GM20431 (cell line): ENCODE measurements around the gene HHATL.
"Not testable (repeated sequence)": the region's sequence is repeated elsewhere in the genome, so short reads cannot be mapped to it uniquely, and the experiment has no call there.

Experiments used
- in situ Hi-C: fragments of 300-500 bp; cut with MseI, MboI; formaldehyde crosslinking; loops from one replicate; pipeline ENCODE4 v1.15.0; 2020; ENCODE audit warnings: low sequenced_read_pairs; ENCODE audit not compliant: unreplicated experiment

The HHATL gene

DNA sequence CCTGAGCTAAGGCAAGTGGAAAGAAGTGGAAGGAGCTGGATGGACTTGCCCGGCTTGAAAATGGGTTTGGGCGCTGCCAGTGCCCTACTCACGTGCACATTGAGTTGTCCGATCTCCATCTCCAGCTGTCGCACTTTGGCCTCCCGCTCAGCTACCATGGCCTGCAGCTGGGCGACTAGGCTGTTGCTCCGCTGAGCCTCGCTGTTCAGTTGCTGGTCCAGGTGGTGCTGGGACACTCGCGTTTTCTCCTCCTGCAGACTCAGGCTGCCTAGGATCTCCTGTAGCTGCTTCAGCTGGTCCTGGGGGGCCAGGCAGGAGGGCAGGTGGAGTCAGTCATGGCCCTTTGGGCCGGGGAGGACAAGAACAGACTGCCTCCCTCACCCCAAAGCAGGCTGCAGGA is 33.0 kb upstream of the HHATL start:
- in situ Hi-C loops = no loop called here

- in situ Hi-C loops = no loop called here
Measured at GRCh38 chr3:42735019-42735418, 32.4 kb upstream of the HHATL start.

DNA sequence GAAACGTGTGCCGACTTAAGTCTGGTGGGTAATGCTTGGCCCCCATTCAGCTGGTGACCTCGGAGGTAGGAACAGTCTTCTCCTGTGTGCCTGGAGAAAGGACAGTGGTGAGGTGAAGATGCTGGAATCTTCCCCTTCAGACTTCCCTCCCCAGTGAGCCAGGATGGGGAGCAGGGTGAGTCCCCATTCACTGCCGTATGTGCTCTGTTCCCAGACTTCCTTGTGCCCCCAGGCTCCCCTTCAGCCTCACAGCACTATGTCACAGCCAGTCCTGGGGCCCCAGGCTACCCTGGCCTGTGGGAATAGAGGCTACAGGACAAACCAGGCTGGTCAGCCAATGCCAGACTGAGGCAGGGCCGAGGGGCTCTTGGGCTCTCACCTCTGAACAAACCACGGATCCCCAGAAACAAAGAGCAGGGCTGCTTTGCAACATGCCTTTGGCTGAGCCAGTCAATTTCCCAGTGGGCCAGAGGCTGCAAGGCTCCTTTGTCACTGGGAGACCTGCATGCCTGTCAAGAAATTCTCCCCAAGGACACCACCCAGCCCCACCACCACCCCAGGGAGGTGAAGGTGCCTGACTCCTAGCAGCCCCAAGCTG is 31.8 kb upstream of the HHATL start:
- in situ Hi-C loops = no loop called here

GRCh38 chr3:42733501-42734262 is 31.1 kb upstream of the HHATL start:
- in situ Hi-C loops = no loop called here

DNA sequence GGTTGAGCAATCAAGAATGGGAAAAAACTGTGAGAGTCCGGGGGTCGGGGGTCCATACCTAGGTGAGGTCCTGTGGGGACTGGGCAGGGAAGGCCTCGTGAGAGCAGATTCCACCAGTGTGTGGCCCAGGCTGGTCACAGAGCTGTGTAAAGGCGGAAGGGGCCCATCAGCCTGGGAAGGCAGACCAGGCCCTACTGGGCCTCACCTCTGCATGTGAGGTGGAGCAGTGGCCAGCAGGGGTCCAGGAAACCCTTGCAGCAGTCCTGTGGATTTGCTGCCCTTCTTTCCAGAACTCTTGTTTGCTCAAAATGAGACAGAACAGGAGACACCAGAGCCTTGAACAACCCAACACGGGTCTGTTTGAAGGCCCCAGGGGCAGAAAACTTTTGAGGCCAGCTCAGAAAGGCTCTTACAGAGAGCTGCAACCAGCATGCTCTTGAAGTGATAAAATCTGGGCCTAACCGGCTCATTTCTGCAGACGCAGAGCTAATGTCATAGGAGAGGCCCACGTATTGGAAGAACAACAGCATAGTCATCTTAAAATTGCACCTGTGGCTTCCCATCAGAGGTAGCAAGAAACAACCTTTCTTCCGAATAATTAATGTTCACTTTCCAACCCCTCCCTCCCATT is 30.3 kb upstream of the HHATL start:
- in situ Hi-C loops = no loop called here

- in situ Hi-C loops = no loop called here
Measured at GRCh38 chr3:42732196-42732828, 29.7 kb upstream of the HHATL start.

GRCh38 chr3:42731476-42732195 is 29.0 kb upstream of the HHATL start:
- in situ Hi-C loops = no loop called here

DNA sequence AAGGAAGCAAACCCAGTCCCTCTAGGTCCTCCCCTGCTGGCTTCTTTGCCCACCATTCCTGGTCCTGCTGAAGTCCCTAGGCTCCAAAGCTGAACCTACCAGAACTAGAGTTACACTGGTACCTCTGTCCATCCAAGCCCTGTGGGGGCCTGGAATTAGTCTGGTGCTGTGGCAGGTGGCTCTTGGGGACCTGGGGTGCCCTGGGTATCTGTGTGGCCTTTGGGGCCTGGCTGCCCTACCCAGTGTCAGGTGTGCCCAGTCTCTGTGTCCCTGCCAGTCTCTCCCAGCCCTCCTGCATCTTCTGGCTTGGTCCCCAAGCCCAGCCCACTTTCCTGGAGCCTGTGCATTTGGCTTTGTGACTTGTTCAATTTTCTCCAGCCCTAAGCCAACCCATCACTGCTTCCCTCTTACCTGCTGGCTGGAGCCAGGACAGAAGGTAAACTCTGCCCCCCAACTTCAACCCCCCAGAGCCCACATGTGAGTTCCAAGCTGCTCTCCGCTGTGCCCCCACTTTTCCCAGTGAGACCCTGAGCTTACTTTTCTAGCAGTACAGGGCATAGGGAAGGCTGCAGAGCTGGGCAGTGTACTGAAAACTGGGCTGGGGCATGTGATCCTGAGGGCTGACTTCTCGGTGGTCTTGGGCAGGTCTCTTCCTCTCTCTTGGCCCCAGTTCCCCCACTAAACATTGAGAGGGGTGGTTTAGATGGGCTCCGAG is 28.3 kb upstream of the HHATL start:
- in situ Hi-C loops = no loop called here

DNA sequence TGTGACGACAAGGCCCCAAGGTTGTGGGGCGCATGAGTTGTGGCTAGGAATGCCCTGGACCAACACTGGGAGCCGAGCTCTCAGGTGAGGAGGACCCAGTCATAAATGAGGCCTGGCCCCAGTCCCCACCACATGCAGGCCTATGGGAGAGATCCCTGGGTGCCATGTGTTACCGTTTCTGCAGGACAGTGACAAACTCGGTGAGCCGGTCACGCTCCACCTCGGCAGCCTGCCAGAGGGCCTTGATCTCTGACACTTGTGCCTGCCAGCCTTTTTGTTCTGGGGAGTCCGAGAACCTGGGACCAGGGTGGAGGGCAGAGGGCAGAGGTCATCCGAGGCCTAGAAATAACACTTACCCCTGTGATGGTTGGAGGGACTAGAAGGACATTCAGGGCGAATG is 27.7 kb upstream of the HHATL start:
- in situ Hi-C loops = no loop called here

- in situ Hi-C loops = no loop called here
Measured at GRCh38 chr3:42729404-42730145, 27.0 kb upstream of the HHATL start.

GRCh38 chr3:42728668-42729364 is 26.2 kb upstream of the HHATL start:
- in situ Hi-C loops = no loop called here

- in situ Hi-C loops = no loop called here
Measured at GRCh38 chr3:42728056-42728455, 25.5 kb upstream of the HHATL start.

GRCh38 chr3:42725454-42725853 is 22.9 kb upstream of the HHATL start:
- in situ Hi-C loops = no loop called here

DNA sequence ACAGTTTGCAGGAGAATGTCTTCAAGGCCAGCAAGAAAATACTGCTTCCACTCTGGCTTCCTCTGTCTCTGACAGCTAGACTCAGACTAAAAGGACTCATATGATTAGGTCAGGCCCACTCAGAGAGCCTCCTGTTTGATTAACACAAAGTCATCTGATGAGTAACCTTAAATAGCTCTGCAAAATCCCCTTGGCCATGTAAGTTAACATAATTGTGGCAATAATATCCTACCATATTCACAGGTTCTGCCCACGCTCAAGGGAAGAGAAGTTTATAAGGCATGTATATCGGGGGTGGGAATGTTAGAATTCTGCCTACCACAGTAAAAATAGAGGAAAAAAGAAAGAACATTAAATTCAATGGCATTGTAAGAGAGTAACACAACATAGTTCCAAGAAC is 20.6 kb upstream of the HHATL start:
- in situ Hi-C loops = no loop called here

DNA sequence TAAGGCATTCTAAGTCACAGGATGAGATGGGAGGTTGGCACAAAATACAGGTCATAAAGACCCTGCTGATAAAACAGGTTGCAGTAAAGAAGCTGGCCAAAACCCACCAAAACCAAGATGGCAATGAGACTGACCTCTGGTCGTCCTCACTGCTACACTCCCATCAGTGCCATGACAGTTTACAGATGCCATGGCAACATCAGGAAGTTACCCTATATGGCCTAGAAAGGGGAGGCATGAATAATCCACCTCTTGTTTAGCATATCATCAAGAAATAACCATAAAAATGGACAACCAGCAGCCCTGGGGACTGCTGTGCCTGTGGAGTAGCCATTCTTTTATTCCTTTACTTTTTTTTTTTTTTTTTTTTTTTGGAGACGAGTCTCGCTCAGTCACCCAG is 19.8 kb upstream of the HHATL start:
- in situ Hi-C loops = not testable (repeated sequence)

- in situ Hi-C loops = no loop called here
Measured at GRCh38 chr3:42721690-42722089, 19.1 kb upstream of the HHATL start.

DNA sequence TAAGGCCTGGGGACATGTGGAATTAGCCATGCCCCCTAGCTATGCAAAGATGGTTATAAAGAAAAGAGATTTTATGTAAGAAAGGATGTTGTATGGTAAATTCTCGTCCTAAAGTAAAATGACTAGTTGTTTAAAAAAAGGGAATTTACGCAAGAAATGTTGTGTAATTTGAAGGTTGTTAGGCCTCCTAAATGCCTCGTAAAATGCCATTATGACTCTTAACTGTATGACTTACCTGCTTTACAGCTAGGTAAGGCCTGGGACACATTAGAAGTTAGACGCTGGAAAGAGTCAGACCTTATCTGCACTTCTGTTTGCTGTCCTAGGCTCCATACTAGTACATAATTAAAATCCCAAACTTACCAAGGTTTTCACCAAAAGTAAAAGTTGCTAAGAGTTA is 17.5 kb upstream of the HHATL start:
- in situ Hi-C loops = no loop called here

GRCh38 chr3:42719002-42719401 is 16.4 kb upstream of the HHATL start:
- in situ Hi-C loops = no loop called here

DNA sequence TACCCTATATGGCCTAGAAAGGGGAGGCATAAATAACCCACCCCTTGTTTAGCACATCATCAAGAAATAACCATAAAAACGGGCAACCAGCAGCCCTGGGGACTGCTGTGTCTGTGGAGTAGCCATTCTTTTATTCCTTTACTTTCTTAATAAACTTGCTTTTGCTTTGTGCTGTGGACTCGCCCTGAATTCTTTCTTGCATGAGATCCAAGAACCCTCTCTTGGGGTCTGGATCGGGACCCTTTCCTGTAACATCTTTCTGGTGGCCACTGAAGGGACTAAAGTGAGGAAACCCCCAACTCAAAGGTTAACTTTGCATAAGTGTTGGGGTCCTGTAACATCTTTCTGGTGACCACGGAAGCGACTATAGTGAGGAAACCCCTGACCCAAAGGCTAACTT is 15.7 kb upstream of the HHATL start:
- in situ Hi-C loops = no loop called here
